Cardiac septum (tissue), 1 donor: ENCODE results near the gene CDK18. TPM values are rescaled to one million over a fixed set of nuclear protein-coding genes. Genes with fewer than 3 reads are reported as not detected.

Experiments
- DNase-seq: peaks from one replicate; pipeline ENCODE4 v3.0.0-alpha.2; 2020; ENCODE audit warnings: low spot score
- intact Hi-C: fragments of 100-400 bp; cut with DNase I; formaldehyde crosslinking; loops from one replicate; pipeline ENCODE4 v1.14.0; 2022
- total RNA-seq: library from RNA; stranded (reverse); fragmentation: NEBNext Ultra II Directional; extraction: Animal tissue kit (Norgen Biotek cat#: 25700); gene quantifications from one replicate; pipeline ENCODE4 v1.2.1, GENCODE V29; 2021
- donor health status: DM: no; HTN: no; CAD: no.

CDK18 gene
- total RNA-seq, 1 donor from 2014 or later, result 195 TPM

DNA sequence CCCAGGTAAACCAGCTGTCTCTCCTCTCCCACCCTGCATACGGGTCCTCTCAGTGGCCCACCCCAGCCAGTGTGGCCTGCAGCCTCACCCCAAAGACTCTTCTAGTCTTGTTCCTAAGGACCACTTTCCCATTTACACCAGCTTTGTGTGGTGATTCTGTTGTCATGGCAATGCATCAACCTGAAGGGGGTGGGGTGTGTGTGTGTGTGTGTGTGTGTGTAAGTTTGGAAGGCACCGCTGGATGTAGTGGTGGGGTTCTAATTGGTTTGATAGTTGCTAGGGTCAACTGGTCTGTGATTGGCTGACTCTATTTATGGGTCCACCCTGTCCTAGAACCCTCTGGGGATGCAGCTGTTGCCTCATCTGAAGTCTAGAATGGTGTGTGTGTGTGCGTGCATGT, 4.7 kb upstream of the CDK18 start:
- intact Hi-C loops, result loop anchor here (2.0 kb wide), 1 partner anchor 17 kb away; no protein-coding TSS in a partner anchor
- DNase-seq, result no peak

DNA sequence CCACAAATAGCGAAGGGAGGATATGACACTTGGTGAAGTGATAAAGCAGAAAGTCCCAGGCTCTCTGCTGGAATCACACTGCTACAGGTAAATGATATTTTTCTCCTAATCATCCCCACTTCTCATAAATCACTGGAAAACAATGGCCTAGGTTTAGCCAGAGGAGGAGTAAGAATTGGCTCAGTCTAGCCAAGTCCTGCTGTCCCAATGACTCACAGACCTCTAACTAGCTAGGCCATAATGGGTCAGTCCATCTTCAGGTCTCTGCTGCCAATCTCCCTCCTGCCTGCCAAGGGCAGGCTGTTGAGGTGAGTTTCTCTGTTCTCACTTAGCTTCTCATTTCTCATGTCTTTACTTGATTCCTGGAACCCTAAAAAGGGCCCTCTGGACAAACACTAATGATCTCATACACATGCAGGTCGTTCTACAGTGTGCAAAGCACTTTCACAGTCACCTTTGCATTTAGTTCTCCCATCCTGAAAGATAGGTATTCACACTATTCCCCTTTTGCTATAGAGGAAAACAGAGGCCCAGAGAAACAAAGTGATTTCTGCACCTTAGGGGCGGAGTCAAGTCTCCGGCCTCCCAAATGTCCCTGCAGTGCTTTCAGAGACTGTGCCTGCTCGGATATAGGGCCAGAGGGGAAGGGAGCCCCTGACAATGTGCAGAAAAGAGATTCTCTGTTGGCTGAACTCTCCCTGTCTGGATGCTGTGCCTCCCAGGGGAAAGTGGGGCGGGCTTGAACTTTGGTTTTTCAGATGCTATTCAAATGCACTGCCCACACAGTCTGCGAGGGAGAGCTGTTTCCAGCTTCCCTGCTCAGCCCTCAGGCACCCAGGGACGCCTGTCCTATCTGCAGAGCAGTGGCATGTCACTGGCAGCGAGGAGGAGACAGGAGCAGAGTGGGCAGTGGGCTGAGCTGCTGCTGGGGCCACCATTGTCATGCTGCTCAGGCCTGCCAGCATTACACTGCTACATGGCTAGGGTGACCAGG, 3.9 kb upstream of the CDK18 start:
- DNase-seq, result no peak
- intact Hi-C loops, result loop anchor here (2.0 kb wide), 1 partner anchor 16 kb away; no protein-coding TSS in a partner anchor

DNA sequence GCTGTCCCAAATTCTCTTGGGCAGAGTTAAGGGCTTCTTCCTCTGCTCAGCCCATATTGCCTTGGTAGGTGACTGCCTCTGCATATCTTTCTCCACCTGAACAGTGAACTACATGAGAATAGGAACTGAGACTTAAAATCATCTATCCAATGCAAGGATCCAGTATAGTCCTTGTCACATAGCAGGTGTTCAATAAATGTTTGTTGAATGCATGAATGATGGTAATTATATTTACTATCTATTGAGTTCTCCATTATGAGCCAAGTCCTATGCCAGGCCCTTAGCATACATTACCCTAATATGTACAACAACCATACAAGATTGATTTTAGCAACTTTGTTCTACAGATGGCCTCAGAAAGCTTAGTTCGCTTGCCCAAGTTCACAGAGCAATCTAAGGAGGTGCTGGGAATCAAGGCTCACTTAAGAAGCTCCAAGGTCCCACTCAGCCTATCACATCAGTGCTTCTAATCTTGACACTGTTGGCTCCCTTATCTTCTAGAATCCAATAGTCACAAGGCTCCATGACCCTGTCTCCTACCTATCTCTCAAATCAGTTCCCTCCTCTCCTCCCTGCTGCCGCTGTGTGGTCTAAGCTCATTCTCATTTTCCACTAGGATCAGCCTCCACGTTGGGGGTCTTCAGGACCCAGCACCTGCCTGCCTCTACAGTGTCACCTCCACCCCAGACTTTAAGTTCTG, 2.2 kb upstream of the CDK18 start:
- intact Hi-C loops, result no loop called here
- no peak for DNase-seq

DNA sequence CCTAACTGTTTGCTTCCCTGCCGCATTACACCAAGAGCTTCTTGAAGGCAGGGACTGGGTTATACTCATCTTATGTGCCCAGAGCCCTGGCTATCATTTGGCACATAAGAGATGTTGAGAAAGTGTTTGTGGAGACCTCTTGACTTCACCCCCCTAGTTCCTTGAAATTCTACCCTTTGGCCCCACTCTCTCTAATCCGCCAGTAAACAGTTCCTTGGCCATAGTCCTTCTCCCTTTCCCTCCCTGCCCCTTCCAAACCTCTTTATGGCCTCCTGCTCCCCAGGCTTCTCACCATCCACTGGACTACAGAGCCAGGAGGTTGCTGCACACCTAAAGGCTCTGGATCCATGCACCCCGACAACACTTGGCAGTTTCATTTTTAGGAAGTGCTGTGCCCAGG, 1.5 kb upstream of the CDK18 start:
- DNase-seq, result no peak
- intact Hi-C loops, result no loop called here

DNA sequence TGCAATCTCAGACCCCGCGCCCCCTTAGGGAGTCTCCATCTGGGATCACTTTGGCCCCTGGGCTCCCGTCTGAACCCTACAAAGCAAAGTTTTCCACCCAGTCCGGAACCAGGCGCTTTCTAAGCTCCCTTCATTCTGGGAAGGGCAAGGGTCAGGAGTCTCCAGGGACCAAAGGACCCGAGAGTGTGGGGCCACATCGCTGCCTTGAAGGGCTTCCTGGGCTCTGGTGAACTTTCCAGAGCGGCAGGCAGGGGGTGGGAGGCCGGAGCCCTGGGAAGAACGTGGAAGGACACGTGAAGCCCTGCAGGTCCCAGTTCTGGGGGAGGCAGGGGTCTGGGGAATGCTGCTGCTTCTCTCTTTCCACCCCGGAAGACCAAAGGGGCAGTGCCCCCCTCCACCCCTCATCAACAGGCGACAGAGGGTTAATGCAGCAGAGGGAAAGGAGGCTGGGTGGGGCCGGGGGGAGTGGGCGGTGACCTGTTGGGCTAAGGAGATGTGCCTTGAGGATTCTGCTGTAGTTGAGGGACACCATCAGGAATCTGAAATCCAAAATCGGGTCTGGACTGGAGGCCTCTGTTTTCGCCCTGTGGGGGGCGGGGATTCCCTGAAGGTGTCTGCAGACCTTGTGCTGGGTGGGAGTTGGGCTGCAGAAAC, 734 bp downstream of the CDK18 start:
- DNase-seq, result no peak
- intact Hi-C loops, result no loop called here

DNA sequence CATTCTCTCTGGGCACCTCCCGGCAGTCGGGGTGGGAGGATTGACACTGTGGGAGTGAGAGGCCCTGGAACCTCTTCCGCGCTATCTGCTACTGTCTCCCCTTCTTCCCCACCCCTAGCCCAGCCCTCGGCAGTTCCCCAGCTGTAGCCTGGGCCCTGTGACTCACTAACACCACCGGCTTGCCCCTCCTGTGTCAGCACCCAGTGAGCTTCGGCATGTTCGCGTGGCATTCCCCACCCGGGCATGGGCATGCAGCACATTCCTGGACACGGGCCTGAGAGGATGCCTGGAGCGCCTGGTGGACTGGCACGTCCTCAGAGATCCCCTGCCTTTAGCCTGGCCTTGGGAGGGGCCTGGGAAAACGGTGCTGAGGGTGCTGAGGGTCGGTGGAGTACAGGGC, 1.3 kb downstream of the CDK18 start:
- intact Hi-C loops, result no loop called here
- DNase-seq, result peak; percentile 92

DNA sequence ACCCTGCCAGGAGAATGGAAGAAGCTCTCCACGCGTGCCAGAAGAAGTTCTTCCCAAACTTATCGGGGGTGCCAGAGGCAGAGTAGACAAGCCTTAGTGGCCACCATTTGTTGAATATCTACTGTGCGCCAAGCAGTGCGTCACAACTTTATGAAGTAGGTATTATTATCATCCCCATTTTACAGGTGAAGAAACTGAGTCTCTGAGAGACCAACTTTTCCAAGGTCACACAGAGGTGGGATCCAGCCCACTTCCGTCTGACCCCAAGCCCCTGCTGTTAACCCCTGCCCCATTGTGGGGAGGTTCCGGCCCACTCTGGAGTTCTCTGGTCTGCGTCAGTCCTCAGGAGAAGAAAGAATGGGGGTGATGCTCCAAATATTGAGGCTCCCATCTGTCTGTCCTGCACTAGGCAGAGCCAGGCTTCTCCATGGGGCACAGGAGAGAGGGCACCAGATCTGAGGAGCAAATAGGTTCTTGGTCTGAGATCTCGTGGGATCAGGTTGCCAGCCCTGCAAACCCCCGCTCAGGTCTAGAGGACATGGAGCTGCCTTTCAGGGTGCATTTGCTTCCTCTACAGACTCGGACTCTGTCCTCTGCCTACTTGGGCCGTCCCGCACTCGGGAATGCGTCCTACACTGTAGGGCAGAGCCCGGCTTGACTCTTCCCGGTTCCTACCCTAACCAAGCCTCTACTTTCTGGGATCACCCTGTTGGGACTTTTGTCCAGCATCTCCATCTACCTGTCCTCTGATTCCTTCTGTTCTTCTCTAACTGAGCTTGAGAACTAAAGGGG, 2.1 kb downstream of the CDK18 start:
- intact Hi-C loops, result no loop called here
- DNase-seq, result no peak

DNA sequence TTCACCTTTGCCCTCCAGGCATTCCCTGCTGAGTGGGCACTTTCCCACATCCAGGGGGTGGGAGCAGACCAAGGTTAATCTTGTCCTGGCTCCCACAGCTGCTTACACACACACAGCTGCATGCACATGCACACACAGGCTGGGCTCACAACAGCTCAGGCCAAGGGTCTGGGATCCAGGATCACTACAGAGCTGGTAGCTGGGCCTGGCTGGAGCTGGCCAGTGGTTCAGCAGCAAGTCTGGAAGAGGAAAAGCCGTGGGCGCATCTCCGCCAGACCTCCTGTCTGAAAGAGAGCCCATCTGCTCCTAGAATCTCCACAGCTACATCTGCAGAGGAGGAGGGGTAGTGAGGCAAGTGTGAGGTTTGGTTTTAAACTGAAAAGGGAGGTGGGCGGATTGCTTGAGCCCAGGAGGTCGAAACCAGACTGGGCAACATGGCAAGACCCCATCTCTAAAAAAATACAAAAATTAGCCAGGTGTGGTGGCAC, 3.8 kb downstream of the CDK18 start:
- intact Hi-C loops, result no loop called here
- DNase-seq, result no peak

DNA sequence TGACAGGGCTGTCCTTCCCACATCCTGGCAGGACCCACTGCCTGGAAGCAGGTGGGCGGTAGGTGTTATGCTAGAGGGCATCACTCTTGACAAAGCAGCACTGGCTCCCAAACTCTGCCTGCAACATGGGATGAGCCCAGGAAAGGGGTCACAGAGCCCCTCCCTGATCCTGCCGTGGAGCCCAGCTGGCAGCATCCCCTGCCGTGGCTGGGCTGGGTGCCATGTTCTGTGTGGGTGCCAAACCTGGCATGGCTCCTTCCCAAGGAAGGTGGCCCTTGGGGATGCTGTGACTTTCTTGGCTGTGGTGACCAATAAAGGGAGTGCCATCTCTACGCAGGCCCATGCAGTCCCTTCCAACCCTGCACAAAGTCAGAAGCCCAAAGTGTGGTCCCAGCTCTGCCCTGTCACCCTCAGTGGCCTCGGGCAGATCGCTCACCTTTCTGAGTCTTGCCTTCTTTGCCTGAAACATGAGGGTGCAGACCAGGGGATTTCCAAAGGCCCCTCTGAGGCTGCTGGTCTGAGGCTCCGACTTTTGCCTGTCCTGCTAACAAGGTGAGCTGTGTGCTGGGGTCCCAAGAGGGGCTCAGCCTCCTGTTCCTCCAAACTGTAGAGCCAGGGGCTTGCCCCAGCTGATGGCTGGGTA, 6.0 kb downstream of the CDK18 start:
- intact Hi-C loops, result no loop called here
- DNase-seq, result no peak

DNA sequence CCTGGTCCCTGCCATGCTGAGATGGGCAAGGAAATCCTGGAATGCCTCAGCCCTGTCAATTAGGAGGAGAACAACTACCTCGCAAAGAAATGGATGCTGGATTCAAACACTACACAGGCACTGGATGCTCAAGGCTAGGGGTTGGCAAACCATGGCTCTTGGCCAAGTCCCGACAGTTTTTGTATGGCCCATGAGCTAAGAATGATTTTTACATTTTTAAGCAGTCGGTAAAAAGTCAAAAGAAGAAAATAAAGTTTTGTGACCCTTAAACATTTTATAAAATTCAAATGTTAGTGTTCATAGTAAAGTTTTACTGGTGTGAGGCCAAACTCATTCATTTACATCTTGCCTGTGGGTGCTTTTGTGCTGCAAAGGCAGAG, 6.5 kb downstream of the CDK18 start:
- intact Hi-C loops, result no loop called here
- no peak for DNase-seq

DNA sequence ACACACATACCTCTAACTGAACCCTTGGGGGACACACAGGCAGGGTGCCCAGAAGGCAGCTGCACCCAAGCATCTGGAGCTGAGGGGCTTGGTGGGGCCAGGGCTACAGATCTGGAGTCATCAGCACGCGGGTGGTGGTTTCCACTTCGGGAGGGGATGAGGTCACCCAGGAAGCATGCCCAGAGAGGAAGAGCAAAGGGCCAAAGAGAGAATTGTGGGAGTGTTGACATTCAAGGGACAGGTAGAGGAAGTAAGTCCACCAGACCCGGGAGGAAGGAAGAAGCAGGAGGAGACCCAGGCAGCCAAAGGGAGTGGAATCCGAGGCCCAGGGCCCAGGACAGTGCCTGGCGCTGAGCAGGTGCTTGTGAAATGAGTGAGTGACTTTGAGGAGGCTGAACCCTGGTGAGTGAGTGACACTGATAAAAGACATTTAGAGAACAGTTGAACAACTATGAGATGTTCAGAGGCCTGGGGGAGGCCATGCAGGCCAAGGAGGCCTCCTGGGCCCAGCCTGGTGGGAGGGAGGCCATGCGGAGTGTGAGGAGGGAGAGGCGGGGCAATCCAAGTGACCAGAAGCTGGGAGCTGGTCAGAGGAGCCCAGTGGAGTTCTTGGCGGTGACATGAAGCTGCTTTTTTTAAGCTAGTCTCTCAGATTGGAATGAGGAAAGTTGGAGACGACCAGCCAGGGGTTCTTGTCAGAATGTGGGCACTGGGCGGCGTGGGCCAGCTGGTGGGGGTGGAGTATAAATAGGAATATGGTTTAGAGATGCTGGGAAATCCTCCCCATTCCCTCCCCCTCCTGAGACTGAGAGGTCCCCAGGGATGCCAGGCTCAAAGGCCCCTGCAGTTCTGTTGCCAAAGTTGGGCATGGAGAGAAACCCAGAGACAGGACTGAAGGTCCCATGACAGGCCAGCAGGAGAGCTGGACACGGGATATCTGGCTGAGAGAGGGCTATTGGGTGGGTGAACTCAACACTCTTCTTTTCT, 7.9 kb downstream of the CDK18 start:
- no peak for DNase-seq
- intact Hi-C loops, result no loop called here

DNA sequence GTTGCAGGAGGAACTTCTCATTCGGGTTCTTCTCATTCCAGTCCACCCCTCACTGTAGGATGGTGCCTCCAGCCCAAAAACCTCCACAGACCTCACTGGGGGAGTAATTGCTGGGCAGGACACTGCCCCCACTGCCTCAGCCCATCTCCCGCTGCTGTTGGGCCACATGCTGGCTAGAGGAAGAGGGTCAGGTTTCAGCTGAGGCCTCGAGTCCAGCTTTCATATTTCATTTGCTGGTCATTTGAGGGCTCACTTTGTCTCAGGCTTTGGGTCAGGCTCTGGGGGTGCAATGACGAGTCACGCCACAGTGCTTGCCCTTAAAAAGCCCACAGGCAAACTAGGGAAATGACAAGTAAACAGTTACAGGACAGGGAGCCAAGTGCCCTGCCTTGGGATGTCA, 9.3 kb downstream of the CDK18 start:
- DNase-seq, result no peak
- intact Hi-C loops, result no loop called here

DNA sequence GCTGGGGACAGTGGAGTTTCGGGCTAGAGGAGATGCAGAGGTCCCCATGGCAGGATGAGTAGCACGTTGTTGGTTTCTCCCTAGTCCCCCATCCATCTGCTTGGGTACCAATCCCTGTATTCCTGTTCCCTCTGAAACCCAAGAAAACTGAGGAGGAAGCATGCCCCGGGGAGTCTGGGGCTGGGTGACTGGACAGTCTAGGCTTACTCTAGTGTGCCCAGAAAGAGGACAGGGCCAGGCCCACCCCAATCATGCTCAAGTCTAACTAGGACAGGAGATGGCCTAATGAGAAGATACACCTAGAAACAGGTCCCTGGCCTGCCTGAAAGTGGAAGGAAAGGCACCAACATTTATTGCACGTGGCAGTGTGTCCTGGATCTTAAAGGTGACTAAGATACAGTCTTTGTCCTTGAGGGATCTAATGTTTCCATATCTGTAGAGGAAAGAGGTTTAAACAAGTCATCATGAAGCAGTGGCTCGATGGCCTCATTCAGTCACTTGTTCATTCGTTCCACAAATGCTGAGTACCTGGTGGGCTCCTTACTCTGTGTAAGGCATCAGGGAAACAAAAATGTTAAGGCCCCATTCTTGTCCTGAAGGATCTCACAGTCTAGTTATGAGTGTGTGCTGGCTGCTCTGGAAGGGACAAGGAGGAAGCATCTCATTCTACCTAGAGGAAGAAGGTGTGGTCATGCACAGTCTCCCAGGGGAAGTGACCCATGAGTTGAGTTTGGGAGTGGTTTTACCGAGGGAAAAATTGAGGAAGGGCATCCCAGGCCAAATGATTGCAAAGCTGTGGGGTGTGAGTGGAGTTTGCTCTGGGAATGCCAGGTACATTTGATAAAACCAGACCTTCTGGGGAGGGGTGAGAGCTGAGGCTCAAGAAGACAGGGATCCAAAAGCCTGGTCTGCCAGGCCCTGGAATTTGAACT, 10.0 kb downstream of the CDK18 start:
- intact Hi-C loops, result no loop called here
- no peak for DNase-seq

DNA sequence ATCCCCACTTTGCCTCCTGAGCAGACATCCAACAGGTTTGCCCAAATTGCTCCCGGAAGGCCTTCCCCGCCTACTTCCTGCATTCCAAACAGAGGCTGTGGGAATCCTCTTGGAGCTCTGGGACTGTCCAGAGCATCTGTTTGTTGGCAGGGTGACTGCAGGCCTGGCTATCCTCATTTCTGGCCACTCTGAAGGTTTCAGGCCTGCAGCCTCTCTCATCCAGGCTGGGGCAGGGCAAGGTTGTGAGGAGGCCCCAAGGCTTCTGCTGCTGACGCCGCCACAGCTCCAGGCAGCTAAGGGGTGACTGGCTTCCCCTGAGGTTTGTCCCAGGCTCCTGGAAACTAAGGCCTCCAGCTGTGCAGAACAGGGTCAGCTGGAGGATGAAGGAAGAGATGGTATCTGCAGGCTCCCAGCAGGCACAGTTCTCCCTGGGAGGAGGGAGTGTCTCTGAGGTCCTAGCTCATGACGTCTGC, 11.3 kb downstream of the CDK18 start:
- intact Hi-C loops, result loop anchor here (2.0 kb wide), 1 partner anchor 15 kb away; no protein-coding TSS in a partner anchor
- DNase-seq, result no peak

DNA sequence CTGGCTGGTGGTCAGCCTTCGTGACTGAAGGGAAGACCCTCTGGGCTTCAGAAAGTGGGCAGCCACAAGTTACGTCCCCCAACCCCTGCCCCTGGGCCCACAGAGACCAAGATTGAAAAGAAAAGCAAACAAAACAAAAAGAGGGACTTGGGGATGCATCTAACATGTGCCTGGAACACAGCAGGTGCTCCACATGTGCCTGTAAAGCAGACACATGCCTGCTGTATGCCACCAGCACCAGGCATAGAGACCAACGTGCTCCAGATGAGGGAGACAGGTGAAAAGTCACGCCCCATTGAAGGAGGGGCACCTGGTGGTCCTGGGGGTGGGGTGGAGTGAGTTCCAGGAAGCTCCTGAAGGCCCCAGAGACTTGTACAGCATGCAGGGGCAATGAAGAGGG, 11.9 kb downstream of the CDK18 start:
- DNase-seq, result no peak
- intact Hi-C loops, result loop anchor here (2.0 kb wide), 1 partner anchor 16 kb away; no protein-coding TSS in a partner anchor

DNA sequence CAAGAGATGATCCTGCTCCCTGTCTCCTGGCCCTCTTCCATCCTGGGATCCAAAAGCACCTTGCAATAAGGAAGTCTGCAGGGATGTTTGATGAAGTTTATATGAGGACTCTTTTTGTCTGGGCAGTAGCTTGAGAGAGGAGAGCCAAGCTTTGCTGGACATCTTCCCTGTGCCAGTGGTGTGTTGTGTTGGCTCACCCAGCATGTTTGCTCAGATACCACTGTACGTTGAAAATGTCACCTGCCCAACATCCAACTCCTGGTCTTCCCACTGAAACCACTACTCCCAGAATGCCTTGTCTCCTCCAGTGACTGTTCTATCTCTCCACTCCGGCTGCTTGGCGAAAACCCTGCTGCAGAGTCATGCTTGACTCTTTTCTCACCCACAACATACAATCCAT, 12.8 kb downstream of the CDK18 start:
- intact Hi-C loops, result loop anchor here (2.0 kb wide), 1 partner anchor 16 kb away; no protein-coding TSS in a partner anchor
- no peak for DNase-seq
